BE2C (cell line): ENCODE measurements around the gene TTC23L.

Experiments
- DNase-seq: peaks from one replicate; pipeline ENCODE4 v3.0.0-alpha.2; 2020
- H3K27me3 ChIP-seq: fragments of 250-450 bp; sonication (Bioruptor Pico); 2 replicates; pipeline ENCODE4 v1.5.1; 2020; ENCODE audit warnings: mild to moderate bottlenecking
- H3K36me3 ChIP-seq: fragments of 250-450 bp; sonication (Bioruptor Pico); 2 replicates; pipeline ENCODE4 v1.5.1; 2020; ENCODE audit warnings: mild to moderate bottlenecking
- H3K4me1 ChIP-seq: fragments of 250-450 bp; sonication (Bioruptor Pico); 2 replicates; pipeline ENCODE4 v1.5.1; 2020
- H3K4me3 ChIP-seq: 2 replicates; pipeline ENCODE4 v1.5.1; 2011; ENCODE audit warnings: low read depth, low read length
- H3K9me3 ChIP-seq: fragments of 250-450 bp; sonication (Bioruptor Pico); 2 replicates; pipeline ENCODE4 v1.5.1; 2020
- TF ChIP-seq, protein P1 (sequence below): IDR thresholded peaks from 2 replicates; pipeline ENCODE4 v1.5.1; 2012; ENCODE audit warnings: mild to moderate bottlenecking, low read depth, low read length

The TTC23L gene

DNA sequence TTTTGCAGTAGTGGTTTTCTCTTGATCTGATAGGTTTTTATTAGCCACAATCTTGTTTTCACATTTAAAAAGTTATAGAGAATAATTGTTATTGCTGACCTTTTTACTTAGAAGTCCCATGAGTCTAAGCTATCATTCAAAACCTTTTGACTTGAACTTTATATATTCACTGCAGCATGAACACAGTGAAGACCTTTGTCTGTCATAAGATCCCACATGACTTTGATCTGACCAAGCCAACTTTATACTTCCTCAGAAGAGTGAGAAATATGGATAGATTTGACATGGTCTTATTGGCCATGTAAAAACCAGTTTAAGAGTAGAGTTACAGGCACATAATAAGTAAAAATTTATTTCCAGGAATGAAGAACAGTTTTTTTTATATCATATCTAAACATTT is 42.3 kb downstream of the TTC23L start:
- no peak for DNase-seq
- no peaks in the 10 kb centered on the region for H3K36me3 ChIP-seq
- H3K4me3 ChIP-seq: no peak overlapping the region
- no peaks in the 10 kb centered on the region for H3K4me1 ChIP-seq
- no peaks in the 10 kb centered on the region for H3K9me3 ChIP-seq
- H3K27me3 ChIP-seq: no peaks in the 10 kb centered on the region; the same call in 1 of the 2 replicates
- TF ChIP-seq, protein P1, sequence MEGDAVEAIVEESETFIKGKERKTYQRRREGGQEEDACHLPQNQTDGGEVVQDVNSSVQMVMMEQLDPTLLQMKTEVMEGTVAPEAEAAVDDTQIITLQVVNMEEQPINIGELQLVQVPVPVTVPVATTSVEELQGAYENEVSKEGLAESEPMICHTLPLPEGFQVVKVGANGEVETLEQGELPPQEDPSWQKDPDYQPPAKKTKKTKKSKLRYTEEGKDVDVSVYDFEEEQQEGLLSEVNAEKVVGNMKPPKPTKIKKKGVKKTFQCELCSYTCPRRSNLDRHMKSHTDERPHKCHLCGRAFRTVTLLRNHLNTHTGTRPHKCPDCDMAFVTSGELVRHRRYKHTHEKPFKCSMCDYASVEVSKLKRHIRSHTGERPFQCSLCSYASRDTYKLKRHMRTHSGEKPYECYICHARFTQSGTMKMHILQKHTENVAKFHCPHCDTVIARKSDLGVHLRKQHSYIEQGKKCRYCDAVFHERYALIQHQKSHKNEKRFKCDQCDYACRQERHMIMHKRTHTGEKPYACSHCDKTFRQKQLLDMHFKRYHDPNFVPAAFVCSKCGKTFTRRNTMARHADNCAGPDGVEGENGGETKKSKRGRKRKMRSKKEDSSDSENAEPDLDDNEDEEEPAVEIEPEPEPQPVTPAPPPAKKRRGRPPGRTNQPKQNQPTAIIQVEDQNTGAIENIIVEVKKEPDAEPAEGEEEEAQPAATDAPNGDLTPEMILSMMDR: no peak

DNA sequence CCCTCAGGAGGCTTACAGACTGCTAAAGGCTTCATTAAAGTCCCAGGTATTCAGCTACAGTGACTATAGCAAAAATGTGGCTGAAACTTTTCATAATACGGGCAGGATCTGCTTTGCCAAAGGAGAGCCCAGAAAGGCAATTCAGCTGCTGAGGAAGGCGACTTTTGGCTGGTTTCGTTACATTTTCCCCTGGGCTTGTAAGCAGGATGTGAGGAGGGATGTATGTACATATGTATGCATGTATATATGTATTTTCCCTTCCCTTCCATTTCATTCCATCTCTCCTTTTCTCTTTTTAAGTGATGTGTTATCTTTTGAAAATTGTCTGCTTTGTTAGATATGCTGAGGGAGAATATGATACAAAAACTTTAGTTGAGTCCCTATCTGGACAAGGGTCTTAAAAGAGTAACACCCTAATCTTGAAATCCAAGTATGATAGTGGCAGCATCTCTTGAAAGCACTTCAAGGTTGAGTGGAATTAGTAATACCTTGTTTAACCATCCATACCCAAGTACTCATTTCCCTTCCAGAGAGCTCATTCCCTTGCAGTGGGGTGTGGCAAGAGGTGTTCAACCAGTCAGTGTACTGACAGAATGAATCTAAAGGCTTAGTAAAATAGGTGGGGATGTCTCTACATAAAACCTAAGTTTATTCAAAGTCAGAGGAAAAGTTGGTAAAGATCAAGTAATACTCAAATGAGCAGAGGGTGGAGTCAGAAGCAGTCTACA is 47.6 kb downstream of the TTC23L start:
- Histone ChIP-seq H3K9me3 (no peaks in the 10 kb centered on the region), H3K4me3 (no peak overlapping the region), H3K27me3 (peaks cover 11% of the 10 kb centered on the region), H3K36me3 (no peaks in the 10 kb centered on the region), H3K4me1 (no peaks in the 10 kb centered on the region)
- DNase-seq: no peak
- TF ChIP-seq, protein P1: no peak

DNA sequence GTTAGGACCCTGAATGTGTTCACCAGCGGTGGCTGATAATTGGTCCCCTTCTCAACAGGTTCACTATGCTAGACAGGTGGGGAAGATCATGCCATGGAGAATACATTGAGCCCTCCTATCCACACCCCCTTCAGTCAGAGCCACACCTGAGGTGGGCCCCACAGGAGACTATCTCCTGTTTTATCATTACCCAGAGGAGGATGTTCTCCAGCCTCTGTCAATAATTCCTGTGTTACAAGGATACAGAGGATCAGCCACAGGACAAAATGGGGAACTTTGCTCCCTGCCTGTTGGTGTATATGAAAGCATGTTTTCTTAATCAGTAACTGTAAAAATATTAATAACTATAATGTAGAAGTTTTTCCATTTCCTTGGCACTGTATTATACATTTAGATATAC is 50.4 kb downstream of the TTC23L start:
- TF ChIP-seq, protein P1: no peak
- H3K4me3 ChIP-seq: no peak overlapping the region
- H3K27me3 ChIP-seq: peaks cover 18% of the 10 kb centered on the region
- H3K9me3 ChIP-seq: no peaks in the 10 kb centered on the region
- H3K36me3 ChIP-seq: no peaks in the 10 kb centered on the region
- DNase-seq: no peak
- no peaks in the 10 kb centered on the region for H3K4me1 ChIP-seq

DNA sequence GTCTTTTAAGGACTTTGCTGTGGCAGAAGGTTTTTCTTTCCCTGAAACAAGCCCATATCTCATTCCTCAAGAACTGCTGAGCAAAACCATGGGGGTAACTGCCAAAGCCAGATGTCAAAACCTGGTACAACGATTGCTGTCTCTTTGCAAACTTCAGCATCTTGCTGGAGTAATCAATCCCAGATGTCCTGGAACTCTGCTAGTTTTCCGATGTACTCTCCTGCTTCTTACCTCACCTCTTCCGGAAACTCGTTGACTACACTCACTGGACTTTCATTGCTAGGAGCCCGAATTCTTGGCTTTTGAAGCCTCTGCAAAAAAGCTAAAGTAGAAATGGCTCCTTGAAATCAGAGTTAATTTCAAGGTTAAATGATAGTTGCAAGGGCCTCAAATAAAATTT is 53.0 kb downstream of the TTC23L start:
- Histone ChIP-seq H3K36me3 (no peaks in the 10 kb centered on the region), H3K4me1 (no peaks in the 10 kb centered on the region), H3K9me3 (no peaks in the 10 kb centered on the region), H3K4me3 (no peak overlapping the region), H3K27me3 (peaks cover 13% of the 10 kb centered on the region)
- TF ChIP-seq, protein P1: no peak
- no peak for DNase-seq

DNA sequence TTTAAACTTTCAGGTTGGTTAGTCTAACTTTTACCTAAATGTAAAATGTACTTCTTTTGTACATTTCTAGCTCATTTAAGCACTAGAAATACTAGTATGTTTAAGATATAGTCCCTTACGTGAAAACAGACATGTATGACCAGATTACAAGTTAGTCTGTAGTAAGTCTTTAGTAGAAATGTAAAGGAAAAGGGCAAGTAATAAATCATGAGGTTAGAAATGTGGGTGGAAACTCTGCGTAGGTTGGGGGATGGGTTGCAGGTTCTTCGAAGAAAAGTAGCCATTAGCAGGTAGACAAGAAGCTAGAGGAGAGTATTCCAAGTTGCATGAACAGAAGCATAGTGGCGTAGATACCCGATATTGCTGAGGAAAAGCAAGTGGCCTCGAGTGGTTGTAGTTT is 53.5 kb downstream of the TTC23L start:
- H3K36me3 ChIP-seq: no peaks in the 10 kb centered on the region
- no peaks in the 10 kb centered on the region for H3K4me1 ChIP-seq
- H3K4me3 ChIP-seq: no peak overlapping the region
- DNase-seq: no peak
- H3K27me3 ChIP-seq: peaks cover 13% of the 10 kb centered on the region
- TF ChIP-seq, protein P1: no peak
- no peaks in the 10 kb centered on the region for H3K9me3 ChIP-seq

DNA sequence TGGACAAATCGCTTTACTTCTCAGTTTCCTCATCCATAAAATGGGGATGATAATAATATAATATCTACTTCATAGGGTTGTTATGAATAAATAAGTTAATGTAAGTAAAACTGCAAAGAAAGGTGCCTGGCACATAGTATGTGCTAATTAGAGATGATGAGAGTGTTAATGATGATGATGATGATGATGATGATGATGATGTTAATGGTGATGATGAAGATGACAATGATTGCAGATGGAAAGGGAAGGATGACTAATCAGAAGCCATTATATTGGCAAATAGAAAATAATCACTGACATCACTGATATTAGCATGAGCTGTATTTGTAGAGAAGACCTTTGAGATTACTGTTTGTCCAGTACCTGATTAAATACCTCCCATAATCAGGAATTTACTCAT is 55.8 kb downstream of the TTC23L start:
- Histone ChIP-seq H3K4me1 (no peaks in the 10 kb centered on the region), H3K36me3 (no peaks in the 10 kb centered on the region), H3K9me3 (no peaks in the 10 kb centered on the region), H3K4me3 (no peak overlapping the region), H3K27me3 (peaks cover 13% of the 10 kb centered on the region; the same call in 1 of the 2 replicates)
- TF ChIP-seq, protein P1: no peak
- DNase-seq: no peak
